WTC11 (cell line): ENCODE results near the gene ZBTB7B. TPM values are rescaled to one million over a fixed set of nuclear protein-coding genes. Genes with fewer than 3 reads are reported as not detected.

Experiments
- ATAC-seq: fragments of 200-7000 bp; cut with Tn5 transposase; 2 replicates; pipeline ENCODE4 v1.10.0; 2021; ENCODE audit warnings: mild to moderate bottlenecking, moderate library complexity
- Bru-seq: library from RNA; stranded (reverse); fragments of 400-500 nt; gene quantifications from one replicate; lab custom pipeline; 2021; lab: Mats Ljungman, UMichigan
- CTCF ChIA-PET: fragments of 300-600 bp; sonication (Branson Sonifier 250); formaldehyde crosslinking; loops from one replicate; lab custom pipeline; 2021; ENCODE audit warnings: antibody characterized with exemption; lab: Charles Lee
- POLR2A ChIA-PET: fragments of 350-600 bp; sonication (Branson Sonifier 250); formaldehyde crosslinking; loops from one replicate; lab custom pipeline; 2021; ENCODE audit warnings: antibody characterized with exemption; lab: Charles Lee
- DNase-seq: peaks from one replicate; pipeline ENCODE4 v3.0.0; 2021; ENCODE audit warnings: low spot score
- H3K27ac Mint-ChIP-seq: 2 replicates; pipeline ENCODE4 v1.8.0; 2021; ENCODE audit warnings: mixed read lengths
- H3K27me3 Mint-ChIP-seq: 2 replicates; pipeline ENCODE4 v1.8.0; 2021; ENCODE audit warnings: low read depth, mild to moderate bottlenecking, moderate library complexity, mixed read lengths
- H3K36me3 Mint-ChIP-seq: 2 replicates; pipeline ENCODE4 v1.8.0; 2021; ENCODE audit warnings: mixed read lengths
- H3K4me1 Mint-ChIP-seq: 2 replicates; pipeline ENCODE4 v1.8.0; 2022; ENCODE audit warnings: mixed read lengths
- H3K4me3 Mint-ChIP-seq: 2 replicates; pipeline ENCODE4 v1.8.0; 2021; ENCODE audit warnings: mild to moderate bottlenecking, moderate library complexity, mixed read lengths
- H3K9me3 Mint-ChIP-seq: 2 replicates; pipeline ENCODE4 v1.8.0; 2021; ENCODE audit warnings: mixed read lengths
- AR ChIP-seq: fragments of 250-450 bp; sonication (Bioruptor Pico); IDR thresholded peaks from 2 replicates; pipeline ENCODE4 v1.9.0; 2021; ENCODE audit warnings: mild to moderate bottlenecking
- ATF6 ChIP-seq: sonication (generic); formaldehyde crosslinking; IDR thresholded peaks from 2 replicates; pipeline ENCODE4 v1.8.1; 2023; ENCODE audit warnings: mild to moderate bottlenecking, missing genetic modification reagents
- EMX1 ChIP-seq: fragments of 250-450 bp; sonication (Bioruptor Pico); IDR thresholded peaks from 2 replicates; pipeline ENCODE4 v1.8.0; 2021; ENCODE audit warnings: mild to moderate bottlenecking
- FOXK1 ChIP-seq: sonication (generic); formaldehyde crosslinking; IDR thresholded peaks from 2 replicates; pipeline ENCODE4 v1.8.0; 2022; ENCODE audit warnings: mild to moderate bottlenecking, moderate library complexity, missing genetic modification reagents
- FOXP4 ChIP-seq: sonication (generic); formaldehyde crosslinking; IDR thresholded peaks from 2 replicates; pipeline ENCODE4 v1.8.0; 2022; ENCODE audit warnings: mild to moderate bottlenecking, missing genetic modification reagents
- GRHL2 ChIP-seq: fragments of 250-450 bp; sonication (Bioruptor Pico); IDR thresholded peaks from 2 replicates; pipeline ENCODE4 v1.8.0; 2022; ENCODE audit warnings: mild to moderate bottlenecking, moderate library complexity; ENCODE audit not compliant: insufficient replicate concordance, severe bottlenecking
- HMGA2 ChIP-seq: fragments of 250-450 bp; sonication (Bioruptor Pico); IDR thresholded peaks from 2 replicates; pipeline ENCODE4 v1.4.0; 2021; ENCODE audit warnings: mild to moderate bottlenecking, moderate library complexity
- IRF1 ChIP-seq: sonication (generic); formaldehyde crosslinking; IDR thresholded peaks from 2 replicates; pipeline ENCODE4 v1.8.0; 2023; ENCODE audit warnings: missing genetic modification reagents
- NFATC4 ChIP-seq: fragments of 250-450 bp; sonication (Bioruptor Pico); IDR thresholded peaks from 2 replicates; pipeline ENCODE4 v1.9.0; 2021; ENCODE audit warnings: mild to moderate bottlenecking
- PRDM15 ChIP-seq: sonication (generic); formaldehyde crosslinking; IDR thresholded peaks from 2 replicates; pipeline ENCODE4 v1.8.0; 2022; ENCODE audit warnings: missing genetic modification reagents
- PRRX2 ChIP-seq: fragments of 250-450 bp; sonication (Bioruptor Pico); IDR thresholded peaks from 2 replicates; pipeline ENCODE4 v1.8.0; 2021; ENCODE audit warnings: mild to moderate bottlenecking
- ZNF121 ChIP-seq: sonication (generic); formaldehyde crosslinking; IDR thresholded peaks from 2 replicates; pipeline ENCODE4 v1.8.0; 2023; ENCODE audit warnings: missing genetic modification reagents
- long read RNA-seq, 3 experiments: library from RNA in 1 of 3; library from capped mRNA in 1 of 3; library from polyadenylated mRNA in 1 of 3; unstranded in 2 of 3; stranded (forward) in 1 of 3; transcript quantifications; one replicate each; pipeline ENCODE4 v2.0.0, GENCODE V29; 2021
- total RNA-seq: library from RNA; stranded (reverse); gene quantifications from 3 replicates; pipeline ENCODE4 v1.2.3, GENCODE V29; 2021

Gene ZBTB7B
- total RNA-seq, result 29.8 to 32.1 TPM (median 31.5 TPM) in 3 replicates
- percentile 70 among the genes with signal in this experiment for Bru-seq, nascent RNA
- long read RNA-seq, experiment 1, transcript ZBTB7B-207 (3 exons, 3,777 nt), result major isoform, 8 of 29 reads
- long read RNA-seq, experiment 1, partial matches to known transcripts, result 9 of 29 reads
- long read RNA-seq, experiment 1, other reads (novel, unspliced or antisense), result 4 of 29 reads
- long read RNA-seq, experiment 2, transcript ZBTB7B-201 (2 exons, 2,129 nt), result major isoform, 6 of 25 reads
- long read RNA-seq, experiment 2, partial matches to known transcripts, result 14 of 25 reads
- long read RNA-seq, experiment 2, other reads (novel, unspliced or antisense), result 3 of 25 reads
- long read RNA-seq, experiment 3, partial matches to known transcripts, result 0 of 3 reads
- long read RNA-seq, experiment 3, other reads (novel, unspliced or antisense), result 2 of 3 reads

- POLR2A ChIA-PET, result interaction anchor here (4.2 to 13.0 kb wide), 3 partner anchors 14 to 32 kb away, joined by 21 to 176 read pairs (median 28); partner anchors contain the start of genes CKS1B, FLAD1 and SHC1
- Mint-ChIP-seq H3K4me1 (peaks cover 39% of the 10 kb centered on the region), H3K27ac (peak within 1 kb of the TSS; percentile 78), H3K36me3 (no peaks in the 10 kb centered on the region), H3K4me3 (peak within 1 kb of the TSS; percentile 92), H3K9me3 (no peaks in the 10 kb centered on the region), H3K27me3 (no peaks in the 10 kb centered on the region; the same call in 1 of the 2 replicates)
- CTCF ChIA-PET, result interaction anchor here (0.7 to 10.3 kb wide), 16 partner anchors 10 to 163 kb away, joined by 3 to 176 read pairs (median 6); partner anchors contain the start of genes ADAM15, LENEP, PMVK and SHC1
- peak; percentile 42 for DNase-seq
- no peak for ATAC-seq
- TF ChIP-seq NFATC4 (no peak), HMGA2 (CRISPR knock-in tag) (no peak), AR (CRISPR knock-in tag) (no peak), ZNF121 (CRISPR knock-in tag) (no peak), PRDM15 (CRISPR knock-in tag) (0 out of 2 replicates have a peak, but pooled peaks have one; percentile 11), FOXK1 (CRISPR knock-in tag) (0 out of 2 replicates have a peak, but pooled peaks have one; percentile 32), ATF6 (CRISPR knock-in tag) (no peak), EMX1 (CRISPR knock-in tag) (no peak), PRRX2 (CRISPR knock-in tag) (no peak), FOXP4 (CRISPR knock-in tag) (0 out of 2 replicates have a peak, but pooled peaks have one; percentile 34), IRF1 (CRISPR knock-in tag) (no peak), GRHL2 (CRISPR knock-in tag) (no peak)
Observed at GRCh38 chr1:155002464-155003226, at the start of gene ZBTB7B. Gene ZBTB7B, plus strand, starts transcription at chr1:155002802. Its CDS starts 11,859 bp downstream, at chr1:155014661.
